Anterior cingulate cortex (tissue), 58 donors: Measurements from ENCODE around the gene SIL1.
A peak's percentile ranks its signal among the peaks of the same experiment; 100 is the strongest.
"Not testable (repeated sequence)": the region's sequence is repeated elsewhere in the genome, so short reads cannot be mapped to it uniquely, and the experiment has no call there.

ENCODE experiments used
- DNase-seq, 58 donors: peaks; one replicate each; lab custom pipeline; 2025; lab: John Stamatoyannopoulos, UW

The SIL1 gene

DNA sequence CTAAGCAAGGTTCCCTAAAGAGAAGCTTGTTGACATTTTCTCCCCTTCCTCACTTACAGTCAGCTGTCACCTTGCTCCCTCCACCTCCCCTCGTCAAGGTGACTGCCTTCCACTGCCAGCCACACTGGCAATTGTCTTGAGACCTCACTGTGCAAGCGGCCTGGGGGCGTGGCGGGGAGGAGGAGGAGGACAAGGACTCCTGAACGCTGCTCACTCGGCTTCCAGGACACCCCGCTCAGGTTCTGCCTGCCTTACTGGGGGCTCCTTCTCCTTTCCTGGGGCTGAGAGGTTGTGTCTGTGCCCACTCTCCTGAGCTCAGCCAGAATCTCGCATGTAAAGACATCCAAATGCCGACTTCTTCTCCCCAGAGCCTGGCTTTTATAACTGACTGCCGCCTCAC, 262.7 kb downstream of the SIL1 start:
- no peak for DNase-seq

DNA sequence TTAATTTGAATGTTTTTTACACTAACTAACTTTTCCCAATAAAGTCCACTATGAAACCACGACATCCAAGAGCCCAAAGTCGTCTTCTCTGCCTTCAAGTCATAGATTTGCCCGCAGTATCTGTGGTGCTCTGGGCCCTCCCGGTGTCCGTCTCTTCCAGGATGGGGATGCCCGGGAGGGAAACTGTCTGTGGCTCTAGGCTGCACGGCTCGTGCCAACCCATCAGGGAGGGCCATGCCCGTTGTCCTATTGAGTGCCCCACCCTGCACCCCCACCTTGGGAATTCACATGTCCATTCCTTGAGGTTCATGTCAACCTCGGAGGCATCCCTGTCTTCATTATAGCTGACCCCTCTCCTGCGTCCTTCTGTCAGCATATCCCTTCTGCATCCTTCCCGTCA, 263.2 kb downstream of the SIL1 start:
- DNase-seq, result no peak

DNA sequence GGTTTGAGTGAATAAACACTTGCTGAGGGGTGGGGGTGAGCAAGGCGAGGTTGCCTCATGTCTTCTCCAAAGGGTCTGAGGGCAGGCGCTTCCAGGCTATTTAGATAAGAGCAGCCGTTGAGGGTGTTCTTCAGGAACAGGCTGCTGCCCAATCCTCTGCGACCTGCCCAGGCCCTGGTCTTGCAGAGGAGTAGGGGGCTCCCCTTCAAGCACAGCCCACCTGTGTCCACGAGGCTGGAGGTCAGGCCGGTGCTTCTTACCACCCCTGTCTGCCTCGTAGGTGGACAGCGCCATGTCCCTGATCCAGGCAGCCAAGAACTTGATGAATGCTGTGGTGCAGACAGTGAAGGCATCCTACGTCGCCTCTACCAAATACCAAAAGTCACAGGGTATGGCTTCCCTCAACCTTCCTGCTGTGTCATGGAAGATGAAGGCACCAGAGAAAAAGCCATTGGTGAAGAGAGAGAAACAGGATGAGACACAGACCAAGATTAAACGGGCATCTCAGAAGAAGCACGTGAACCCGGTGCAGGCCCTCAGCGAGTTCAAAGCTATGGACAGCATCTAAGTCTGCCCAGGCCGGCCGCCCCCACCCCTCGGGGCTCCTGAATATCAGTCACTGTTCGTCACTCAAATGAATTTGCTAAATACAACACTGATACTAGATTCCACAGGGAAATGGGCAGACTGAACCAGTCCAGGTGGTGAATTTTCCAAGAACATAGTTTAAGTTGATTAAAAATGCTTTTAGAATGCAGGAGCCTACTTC, 264.5 kb downstream of the SIL1 start:
- no peak for DNase-seq

DNA sequence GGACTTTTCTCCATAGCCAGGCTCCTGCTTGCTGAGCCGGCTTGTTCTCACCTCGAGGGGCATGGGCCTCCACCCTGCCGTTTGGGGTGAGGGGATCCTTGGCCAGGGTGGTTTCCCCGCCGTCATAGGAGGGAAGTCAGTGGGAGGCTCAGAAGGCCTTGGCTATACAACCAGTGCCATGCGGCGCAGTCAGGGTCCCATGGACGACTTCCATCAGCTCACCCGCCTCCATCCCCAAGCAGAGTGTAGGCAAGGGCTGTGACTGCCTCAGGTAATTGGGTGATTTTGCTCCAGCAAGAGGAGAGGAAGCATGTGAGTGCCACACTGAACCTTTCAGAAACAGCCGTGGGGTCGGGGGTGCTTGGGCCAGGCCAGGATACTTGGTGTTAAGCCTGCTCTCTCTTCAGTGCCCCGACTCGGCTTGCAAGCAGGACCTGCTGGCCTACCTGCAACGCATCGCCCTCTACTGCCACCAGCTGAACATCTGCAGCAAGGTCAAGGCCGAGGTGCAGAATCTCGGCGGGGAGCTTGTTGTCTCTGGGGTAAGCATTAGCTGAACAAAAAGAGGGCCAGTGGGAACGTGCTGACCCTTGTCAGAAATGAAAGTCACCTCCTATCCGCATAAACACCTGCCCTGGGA, 265.9 kb downstream of the SIL1 start:
- no peak for DNase-seq

DNA sequence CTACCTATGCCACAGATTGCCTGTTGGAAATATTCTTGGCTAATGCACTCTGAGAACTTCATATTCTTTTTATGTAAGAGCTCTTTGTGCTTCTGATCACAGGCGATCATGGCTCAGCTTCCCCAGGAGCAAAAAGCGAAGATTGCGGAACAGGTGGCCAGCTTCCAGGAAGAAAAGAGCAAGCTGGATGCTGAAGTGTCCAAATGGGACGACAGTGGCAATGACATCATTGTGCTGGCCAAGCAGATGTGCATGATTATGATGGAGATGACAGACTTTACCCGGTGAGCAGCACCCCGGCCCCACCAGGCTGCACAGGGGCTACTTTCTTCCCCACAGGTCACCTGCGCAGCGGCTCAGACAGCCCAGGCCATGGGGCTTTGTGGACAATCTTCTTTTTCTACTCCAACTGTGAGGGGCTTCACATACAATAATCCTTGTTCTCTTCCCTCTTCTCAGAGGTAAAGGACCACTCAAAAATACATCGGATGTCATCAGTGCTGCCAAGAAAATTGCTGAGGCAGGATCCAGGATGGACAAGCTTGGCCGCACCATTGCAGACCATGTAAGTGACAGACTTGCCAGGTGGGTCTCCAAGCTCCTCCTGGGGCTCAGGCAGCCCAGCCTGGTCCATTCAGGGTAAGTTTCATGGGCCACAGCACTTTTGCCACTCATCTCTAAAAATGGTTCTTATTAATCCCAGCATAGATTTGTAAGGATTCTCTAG, 267.6 kb downstream of the SIL1 start:
- DNase-seq, result no peak

DNA sequence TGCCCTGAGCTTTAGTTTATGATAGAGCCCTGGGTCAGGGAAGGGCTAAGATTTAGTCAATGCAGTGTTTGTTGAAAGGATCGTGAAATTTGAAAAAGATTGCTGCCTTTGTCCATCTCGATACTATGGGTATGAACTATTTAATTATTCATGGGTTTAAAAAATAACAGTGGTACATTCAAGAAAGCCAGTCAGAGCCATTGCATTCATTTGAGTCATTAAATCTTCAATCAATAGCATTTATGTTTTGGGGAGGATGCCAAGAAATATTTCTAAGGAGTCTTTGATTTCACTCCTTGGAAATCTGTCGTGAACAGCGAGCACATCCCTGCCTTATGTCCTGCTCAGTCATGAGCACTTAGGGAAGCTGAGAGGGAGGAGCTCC, 268.6 kb downstream of the SIL1 start:
- DNase-seq, result no peak

DNA sequence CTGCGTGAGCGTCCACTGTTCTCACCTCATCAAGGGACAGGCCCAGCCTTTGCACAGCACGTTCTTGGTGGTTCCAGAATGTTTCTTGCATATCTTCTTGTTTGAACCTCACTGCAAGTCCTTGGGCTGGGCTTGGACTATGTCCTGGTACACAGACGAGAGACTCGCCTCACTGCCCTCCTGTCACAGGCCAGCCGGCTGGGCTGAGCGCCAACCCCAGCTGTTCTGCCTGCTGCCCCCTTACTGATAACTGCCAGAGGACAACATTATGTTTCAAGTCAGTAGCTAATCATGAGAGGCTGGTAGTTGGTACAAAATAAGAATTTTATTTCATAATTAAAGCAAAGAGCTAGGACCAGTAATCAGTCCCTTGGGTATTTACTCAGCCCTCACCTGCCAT, 270.2 kb downstream of the SIL1 start:
- DNase-seq, result peak in 53 of 58 donors; percentile 34 to 93 (median 74)

DNA sequence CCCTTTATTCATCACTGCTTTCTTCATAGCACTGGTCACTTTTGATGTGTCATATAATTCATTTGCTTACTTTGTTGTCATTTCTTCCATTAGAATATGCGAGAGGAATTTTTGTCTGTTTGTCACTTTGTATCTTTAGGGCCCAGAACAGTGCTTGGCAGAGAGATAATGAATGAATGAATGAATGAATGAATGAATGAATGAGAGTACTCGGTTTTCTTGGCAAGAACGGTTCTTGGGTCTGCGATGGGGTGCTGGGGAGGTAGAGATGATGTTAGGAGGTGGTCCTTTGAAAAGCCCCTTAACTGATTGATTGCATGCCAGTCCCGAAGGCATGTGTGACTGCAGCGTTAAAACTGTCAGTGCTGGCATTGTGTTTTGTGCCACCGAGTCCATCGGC, 270.6 kb downstream of the SIL1 start:
- DNase-seq, result no peak

DNA sequence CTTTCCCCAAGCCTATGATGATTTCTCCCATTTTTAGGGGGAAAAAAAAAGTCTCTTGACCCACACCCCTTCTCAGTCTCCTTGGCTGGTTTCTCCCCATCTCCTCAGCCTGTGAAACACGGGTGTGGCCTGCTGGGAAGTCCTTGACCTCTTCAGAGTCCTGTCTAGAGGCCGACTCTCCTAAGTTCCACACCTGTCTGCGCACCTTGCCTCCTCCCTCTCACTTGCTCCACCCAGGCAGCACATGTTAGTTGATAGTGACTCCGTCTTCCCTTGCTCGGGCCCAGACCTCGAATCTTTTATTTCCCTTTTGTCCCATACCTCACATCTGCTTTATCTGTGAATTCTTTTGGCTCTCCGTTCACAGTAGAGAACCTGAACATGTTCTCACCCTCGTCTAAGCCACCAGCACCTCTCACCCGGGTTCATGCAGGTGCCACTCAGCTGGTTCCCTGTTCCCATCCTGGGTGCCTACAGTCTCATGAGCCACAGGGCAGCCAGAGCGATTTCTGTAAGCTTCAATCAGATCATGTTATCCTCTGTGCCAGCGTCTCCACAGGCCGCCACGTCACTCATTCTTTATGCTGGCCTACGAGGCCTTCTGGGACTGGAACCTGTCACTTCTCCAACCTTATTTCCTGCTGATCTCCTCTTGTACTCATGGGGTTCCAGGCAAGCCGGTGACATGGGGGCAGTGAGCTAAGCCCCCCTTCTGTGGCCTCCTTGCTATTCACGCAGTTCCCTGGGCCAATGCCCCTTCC, 271.3 kb downstream of the SIL1 start:
- DNase-seq, result peak in 2 of 58 donors; percentile 41 to 43

DNA sequence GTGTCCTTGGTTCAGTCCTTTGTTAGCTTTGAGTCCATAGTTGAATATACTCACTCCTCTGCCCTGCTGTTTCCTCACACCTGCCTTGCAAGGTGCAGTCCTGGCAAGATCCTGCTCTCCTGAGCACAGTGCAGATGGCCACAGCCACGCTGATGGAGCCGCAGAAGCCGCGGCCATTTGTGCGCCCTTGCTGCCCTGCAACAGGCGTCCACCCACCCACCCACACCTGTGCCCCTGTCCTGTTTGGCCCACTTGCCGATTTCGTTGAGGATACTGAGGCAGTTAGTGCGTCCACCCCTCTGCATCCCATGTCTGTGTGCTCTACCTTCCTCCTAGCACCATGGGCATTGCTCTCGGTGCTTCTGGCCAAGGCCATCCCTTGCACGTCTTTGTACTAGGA, 271.9 kb downstream of the SIL1 start:
- DNase-seq, result no peak

DNA sequence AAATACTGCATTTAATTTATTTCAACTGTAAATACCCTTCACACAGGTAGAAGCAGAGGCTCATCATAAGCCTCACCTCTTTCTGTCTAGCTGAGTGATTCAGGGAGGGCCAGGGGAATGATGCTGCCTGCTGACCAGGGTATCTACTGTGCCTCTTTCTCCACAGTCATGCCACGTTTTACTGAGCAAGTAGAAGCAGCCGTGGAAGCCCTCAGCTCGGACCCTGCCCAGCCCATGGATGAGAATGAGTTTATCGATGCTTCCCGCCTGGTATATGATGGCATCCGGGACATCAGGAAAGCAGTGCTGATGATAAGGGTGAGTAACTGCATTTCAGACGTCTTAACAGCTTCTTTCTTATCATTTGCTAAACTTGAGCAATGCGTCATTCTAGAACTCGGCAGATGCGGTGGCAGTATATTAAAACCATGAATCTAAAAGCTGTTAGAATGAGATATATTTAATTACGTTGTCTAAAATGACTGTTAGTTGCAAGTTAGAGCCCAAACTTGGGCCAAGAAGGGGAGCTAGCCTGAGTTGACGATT, 273.0 kb downstream of the SIL1 start:
- DNase-seq, result no peak

DNA sequence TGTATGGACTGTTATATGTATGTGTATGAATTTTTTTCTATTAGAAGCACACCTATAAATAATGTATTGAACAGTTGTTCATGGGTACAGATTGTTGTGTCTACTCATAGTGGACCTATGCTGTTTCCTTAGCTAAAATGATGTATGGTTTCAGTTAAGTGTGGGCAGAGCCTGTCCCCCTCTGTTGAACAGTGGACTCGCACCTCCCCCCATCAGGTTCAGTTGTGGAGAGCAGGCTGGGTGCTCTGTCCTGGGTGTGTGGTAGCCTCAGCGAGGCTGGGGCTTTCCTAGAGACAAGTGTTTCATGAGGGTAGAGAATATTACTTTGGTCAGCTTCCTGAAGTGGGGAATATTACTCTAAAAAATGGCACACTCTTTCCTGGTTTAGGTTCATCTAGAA, 275.7 kb downstream of the SIL1 start:
- no peak for DNase-seq

DNA sequence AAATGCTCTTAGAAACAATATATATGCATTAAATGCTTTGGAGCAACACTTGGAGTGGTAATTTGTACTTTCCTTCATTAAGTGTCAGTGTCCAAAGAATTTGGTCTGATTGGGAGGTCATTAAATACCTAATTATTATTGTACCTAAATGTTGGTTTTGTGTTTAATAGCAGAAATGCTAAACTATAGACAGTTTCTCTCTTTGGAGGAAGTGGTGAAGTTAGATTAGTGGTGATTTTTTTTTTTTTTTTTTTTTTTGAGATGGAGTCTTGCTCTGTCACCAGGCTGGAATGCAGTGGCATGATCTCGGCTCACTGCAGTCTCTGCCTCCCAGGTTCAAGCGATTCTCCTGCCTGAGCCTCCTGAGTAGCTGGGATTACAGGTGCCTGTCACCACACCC, 276.8 kb downstream of the SIL1 start:
- DNase-seq, result not testable (repeated sequence)

DNA sequence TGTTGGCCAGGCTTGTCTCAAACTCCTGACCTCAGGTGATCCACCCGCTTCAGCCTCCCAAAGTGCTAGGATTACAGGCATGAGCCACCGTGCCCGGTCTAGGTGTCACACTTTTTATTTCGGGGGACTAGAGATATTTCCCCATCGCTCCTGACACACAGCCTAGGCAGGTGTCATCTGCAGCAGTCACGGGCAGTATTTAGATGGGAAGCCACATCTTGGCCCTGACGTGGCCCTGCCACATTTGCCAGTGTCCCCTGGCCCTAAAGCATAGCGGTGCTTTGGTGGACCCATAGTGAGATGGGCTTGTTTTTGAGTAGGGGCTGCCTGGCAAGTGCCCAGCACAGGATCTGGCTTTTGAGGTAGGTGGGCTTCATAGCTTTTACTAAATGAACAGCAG, 278.0 kb downstream of the SIL1 start:
- DNase-seq, result no peak

DNA sequence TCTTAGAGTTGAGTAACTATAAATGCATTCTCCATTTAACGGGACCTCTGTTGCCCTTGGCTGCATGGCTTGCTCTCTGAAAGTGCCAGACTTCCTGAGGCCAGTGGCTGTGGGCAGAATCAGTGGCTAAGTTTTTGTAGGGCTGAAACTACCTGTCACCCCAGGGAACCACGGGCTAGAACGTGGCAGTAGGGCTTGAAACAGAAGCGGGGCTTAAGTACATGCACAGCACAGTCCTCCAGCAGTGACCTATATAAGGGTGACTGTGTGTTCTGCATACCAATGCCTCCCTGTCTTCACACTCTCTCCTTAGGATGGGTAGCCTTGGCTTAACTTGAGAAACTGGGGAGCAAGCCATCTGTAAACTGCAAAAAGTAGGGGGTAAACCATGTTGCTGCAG, 279.5 kb downstream of the SIL1 start:
- peak in 1 of 58 donors; percentile 33 for DNase-seq

DNA sequence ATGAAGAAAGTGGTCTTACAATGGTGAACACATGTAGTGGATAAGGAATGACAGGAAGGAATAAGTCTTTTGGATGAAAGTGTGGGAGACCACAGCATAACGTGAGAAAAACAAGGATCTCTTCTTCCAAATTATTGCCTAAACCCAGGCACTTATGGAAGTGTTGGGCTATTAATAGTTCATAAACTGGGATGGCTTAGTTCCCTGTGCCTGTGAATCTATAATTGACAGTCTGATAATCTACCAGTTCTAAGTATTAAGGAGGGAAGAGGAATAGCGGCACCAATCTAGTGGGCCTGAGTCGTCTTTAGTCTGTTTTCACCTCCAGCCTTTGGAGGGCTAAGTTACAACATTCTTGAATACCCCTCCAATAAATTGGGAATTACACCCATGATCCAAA, 283.8 kb downstream of the SIL1 start:
- no peak for DNase-seq

DNA sequence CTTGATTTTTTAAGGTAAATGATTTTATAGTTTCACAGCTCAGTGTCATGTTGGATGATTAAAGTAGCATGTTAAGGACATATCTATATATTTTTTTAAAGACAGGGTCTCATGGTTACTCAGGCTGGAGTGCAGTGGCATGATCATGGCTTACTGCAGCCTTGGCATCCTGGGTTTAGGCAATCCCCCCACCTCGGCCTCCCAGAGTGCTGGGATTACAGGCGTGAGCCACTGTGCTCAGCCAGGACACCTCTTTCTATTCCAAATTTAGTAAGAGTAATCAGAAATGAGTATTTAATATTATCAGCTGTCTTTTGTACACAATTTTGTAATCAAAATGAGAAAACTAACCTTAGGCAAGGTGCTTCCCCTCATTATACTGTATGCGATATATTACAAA, 284.4 kb downstream of the SIL1 start:
- no peak for DNase-seq

DNA sequence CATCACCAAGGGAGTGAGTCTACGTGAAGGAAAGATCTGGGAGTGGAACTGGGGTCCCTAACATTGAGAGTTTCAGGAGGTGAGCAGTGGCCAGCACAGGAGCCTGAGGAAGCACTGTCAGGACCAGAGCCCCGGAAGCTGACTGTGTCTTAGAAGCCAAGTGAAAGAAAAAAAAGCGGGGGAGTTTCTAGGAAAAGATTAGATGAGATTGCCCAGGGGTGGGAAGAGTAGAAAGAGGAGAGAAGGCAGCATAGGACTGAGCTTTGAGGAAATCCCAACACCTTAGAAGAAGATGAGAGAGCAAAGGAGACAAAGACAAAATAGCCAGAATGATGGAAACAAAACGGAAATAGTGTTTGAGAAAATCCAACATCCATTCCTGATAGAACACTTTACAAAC, 286.1 kb downstream of the SIL1 start:
- no peak for DNase-seq

DNA sequence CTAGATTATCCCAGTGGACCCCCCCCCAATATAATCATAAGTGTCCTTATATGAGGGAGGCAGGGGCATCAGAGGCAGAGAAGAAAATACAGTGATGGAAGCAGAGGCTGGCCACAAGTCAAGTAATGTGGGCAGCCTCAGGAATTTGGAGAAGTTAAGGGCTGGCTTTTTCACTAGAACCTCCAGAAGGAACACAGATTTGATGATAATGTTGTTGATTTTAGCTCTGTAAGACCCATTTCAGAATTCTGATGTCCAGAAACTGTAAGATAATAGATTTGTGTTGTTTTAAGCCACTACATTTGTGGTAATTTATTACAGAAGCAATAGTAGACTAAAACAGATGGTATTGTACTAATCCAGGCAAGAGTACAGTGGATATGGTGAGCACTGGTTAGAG, 286.7 kb downstream of the SIL1 start:
- DNase-seq, result no peak

DNA sequence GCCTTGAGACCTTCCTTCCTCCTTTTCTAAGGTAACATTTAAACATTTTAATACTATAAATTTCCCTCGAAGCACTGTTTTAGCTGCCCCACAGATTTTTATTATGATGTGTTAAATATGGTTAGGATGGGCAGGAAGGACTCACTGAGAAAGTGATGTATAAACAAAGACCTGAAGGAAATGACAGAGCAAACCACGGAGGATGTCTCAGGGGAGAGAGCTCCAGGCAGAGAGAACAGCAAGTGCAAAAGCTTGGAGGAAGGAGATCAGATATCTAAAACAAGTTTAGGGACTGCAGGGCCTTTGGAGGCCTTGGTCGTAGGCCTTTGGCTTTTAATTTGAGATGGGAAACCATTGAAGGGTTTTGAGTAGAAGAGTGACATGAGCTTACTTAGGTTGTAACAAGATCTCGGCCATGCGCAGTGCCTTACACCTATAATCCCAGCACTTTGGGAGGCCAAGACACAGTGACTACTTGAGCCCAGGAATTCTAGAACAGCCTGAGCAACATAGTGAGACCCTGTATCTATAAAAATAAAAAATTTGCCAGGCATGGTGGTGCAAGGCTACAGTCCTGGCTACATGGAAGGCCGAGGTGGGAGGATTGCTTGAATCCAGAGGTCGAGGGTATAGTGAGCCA, 287.5 kb downstream of the SIL1 start:
- DNase-seq, result no peak
